Stimulated activated CD4-positive, alpha-beta T cell treated with anti-CD3 and anti-CD28 coated beads, Interleukin-1b, Interleukin-23, amount 100 ng/mL, for 4 hours (primary cell): ENCODE measurements around the gene DGLUCY.
"Not testable (repeated sequence)": the region's sequence is repeated elsewhere in the genome, so short reads cannot be mapped to it uniquely, and the experiment has no call there.

Experiments
- DNase-seq, 2 donors: peaks; one replicate each; pipeline ENCODE4 v3.0.0-alpha.2; 2020; ENCODE audit warnings: low read depth in 2 of 2

DGLUCY gene

GRCh38 chr14:91113829-91114078 is at the start of gene DGLUCY:
Gene DGLUCY, plus strand, starts transcription at chr14:91114073. Its CDS starts 46,222 bp downstream, at chr14:91160295.
- DNase-seq: no peak

- no peak for DNase-seq
Observed at GRCh38 chr14:91065266-91065665, 48.6 kb upstream of the DGLUCY start.

GRCh38 chr14:91067186-91067585 is 46.7 kb upstream of the DGLUCY start:
- DNase-seq: peak in 1 of 2 donors; percentile 22

GRCh38 chr14:91068642-91069041 is 45.2 kb upstream of the DGLUCY start:
- DNase-seq: no peak

GRCh38 chr14:91070572-91070971 is 43.3 kb upstream of the DGLUCY start:
- DNase-seq: no peak

GRCh38 chr14:91075553-91075952 is 38.3 kb upstream of the DGLUCY start:
- DNase-seq: no peak

- peak; percentile 16 to 23 for DNase-seq
Observed at GRCh38 chr14:91078095-91078737, 35.7 kb upstream of the DGLUCY start.

GRCh38 chr14:91080071-91080470 is 33.8 kb upstream of the DGLUCY start:
- no peak for DNase-seq

- no peak for DNase-seq
Observed at GRCh38 chr14:91082282-91082681, 31.6 kb upstream of the DGLUCY start.

- DNase-seq: no peak
Observed at GRCh38 chr14:91084516-91084915, 29.4 kb upstream of the DGLUCY start.

- not testable (repeated sequence) for DNase-seq
Observed at GRCh38 chr14:91087470-91087869, 26.4 kb upstream of the DGLUCY start.

- no peak for DNase-seq
Observed at GRCh38 chr14:91088585-91089235, 25.2 kb upstream of the DGLUCY start.

GRCh38 chr14:91089958-91090535 is 23.8 kb upstream of the DGLUCY start:
- no peak for DNase-seq

- DNase-seq: no peak
Observed at GRCh38 chr14:91090743-91091142, 23.1 kb upstream of the DGLUCY start.

GRCh38 chr14:91092073-91092472 is 21.8 kb upstream of the DGLUCY start:
- DNase-seq: no peak

- not testable (repeated sequence) for DNase-seq
Observed at GRCh38 chr14:91093743-91094472, 20.0 kb upstream of the DGLUCY start.

GRCh38 chr14:91094772-91095171 is 19.1 kb upstream of the DGLUCY start:
- DNase-seq: no peak

GRCh38 chr14:91095178-91095577 is 18.7 kb upstream of the DGLUCY start:
- no peak for DNase-seq

GRCh38 chr14:91097657-91098056 is 16.2 kb upstream of the DGLUCY start:
- not testable (repeated sequence) for DNase-seq

GRCh38 chr14:91098591-91098990 is 15.3 kb upstream of the DGLUCY start:
- DNase-seq: no peak

- no peak for DNase-seq
Observed at GRCh38 chr14:91100102-91100501, 13.8 kb upstream of the DGLUCY start.

- no peak for DNase-seq
Observed at GRCh38 chr14:91103116-91103515, 10.8 kb upstream of the DGLUCY start.
